Left lung (tissue), 14 donors: Measurements from ENCODE around the gene TUBB4A. TPM values are rescaled to one million over a fixed set of nuclear protein-coding genes. Genes with fewer than 3 reads are reported as not detected.
"Not testable (repeated sequence)": the region's sequence is repeated elsewhere in the genome, so short reads cannot be mapped to it uniquely, and the experiment has no call there.

Source experiments
- ATAC-seq: fragments of 200-7000 bp; cut with Tn5 transposase; one replicate; pipeline ENCODE4 v1.9.1; 2020; ENCODE audit warnings: moderate library complexity
- DNase-seq, 4 donors: peaks; one replicate each; pipeline ENCODE4 v3.0.0-alpha.2; 2013 to 2020
- H3K27ac ChIP-seq, 2 donors: fragments of 200-600 bp; sonication (generic) in 1 of 2; one replicate each; pipeline versions ENCODE4 v1.5.0 to v1.8.0; 2020 to 2021
- H3K27me3 ChIP-seq, 2 donors: fragments of 200-600 bp; sonication (generic) in 1 of 2; one replicate each; pipeline versions ENCODE4 v1.5.0 to v1.8.0; 2020 to 2021
- H3K36me3 ChIP-seq, 2 donors: fragments of 200-600 bp; sonication (generic) in 1 of 2; one replicate each; pipeline versions ENCODE4 v1.5.0 to v1.8.0; 2020 to 2021
- H3K4me1 ChIP-seq, 2 donors: fragments of 200-600 bp; one replicate each; pipeline ENCODE4 v1.8.0; 2021
- H3K4me3 ChIP-seq, 2 donors: fragments of 200-600 bp; sonication (generic) in 1 of 2; one replicate each; pipeline versions ENCODE4 v1.5.0 to v1.8.0; 2020 to 2021; ENCODE audit warnings: mild to moderate bottlenecking in 1 of 2
- H3K9me3 ChIP-seq, 2 donors: fragments of 200-600 bp; sonication (generic) in 1 of 2; one replicate each; pipeline versions ENCODE4 v1.5.0 to v1.8.0; 2020 to 2021
- intact Hi-C, 2 donors: fragments of 100-400 bp; cut with DNase I; formaldehyde crosslinking; loops; one replicate each; pipeline versions ENCODE4 v1.11.2 to v1.14.2; 2022
- long read RNA-seq, 12 donors: library from polyadenylated mRNA in 2 of 12; unstranded in 2 of 12; transcript quantifications; one replicate each; pipeline ENCODE4 v2.0.0 and lab custom pipeline, GENCODE V29; 2019 to 2026
- polyA plus RNA-seq, 6 donors: library from polyadenylated mRNA; unstranded; fragments of 120-200 nt; gene quantifications; one replicate each; pipeline ENCODE4 v1.2.1, GENCODE V29; 2013; ENCODE audit not compliant: insufficient read length in 6 of 6
- total RNA-seq, 2 donors: library from RNA; stranded (reverse); fragmentation: NEBNext Ultra II Directional; extraction: Animal tissue kit (Norgen Biotek cat#: 25700); gene quantifications; one replicate each; pipeline ENCODE4 v1.2.1, GENCODE V29; 2021
- TF ChIP-seq, protein P1 (sequence below), 2 donors: fragments of 200-600 bp; sonication (generic) in 1 of 2; IDR thresholded peaks; one replicate each; pipeline versions ENCODE4 v1.5.0 to v1.8.0; 2021; ENCODE audit warnings: antibody characterized with exemption in 2 of 2
- donor health status: DM: no; HTN: yes; CAD: no.
- donor health status: DM: no; HTN: no; CAD: no.

The TUBB4A gene
- total RNA-seq (under 1 TPM; 0.35 to 0.65 TPM), polyA plus RNA-seq (1 to 10 TPM; 3.6 to 5.9 (median 4.9) TPM)
- long read RNA-seq, donor 1, partial matches to known transcripts: 0 of 1 reads
- long read RNA-seq, donor 1, other reads (novel, unspliced or antisense): 0 of 1 reads
- long read RNA-seq, donor 2, transcript TUBB4A-201 (4 exons, 2,552 nt): major isoform, 5 of 5 reads
- long read RNA-seq, donor 2, partial matches to known transcripts: 0 of 5 reads
- long read RNA-seq, donor 2, other reads (novel, unspliced or antisense): 0 of 5 reads
- long read RNA-seq, donor 3, partial matches to known transcripts: 0 of 1 reads
- long read RNA-seq, donor 3, other reads (novel, unspliced or antisense): 0 of 1 reads
- long read RNA-seq, donor 4: 0 reads
- long read RNA-seq, donor 5: 0 reads
- long read RNA-seq, donor 6, partial matches to known transcripts: 0 of 1 reads
- long read RNA-seq, donor 6, other reads (novel, unspliced or antisense): 0 of 1 reads
- long read RNA-seq, donor 7, partial matches to known transcripts: 0 of 3 reads
- long read RNA-seq, donor 7, other reads (novel, unspliced or antisense): 0 of 3 reads
- long read RNA-seq, donor 8, partial matches to known transcripts: 0 of 4 reads
- long read RNA-seq, donor 8, other reads (novel, unspliced or antisense): 0 of 4 reads
- long read RNA-seq, donor 9: 0 reads
- long read RNA-seq, donor 10: 0 reads
- long read RNA-seq, donor 11: 0 reads
- long read RNA-seq, donor 12, partial matches to known transcripts: 0 of 2 reads
- long read RNA-seq, donor 12, other reads (novel, unspliced or antisense): 0 of 2 reads

DNA sequence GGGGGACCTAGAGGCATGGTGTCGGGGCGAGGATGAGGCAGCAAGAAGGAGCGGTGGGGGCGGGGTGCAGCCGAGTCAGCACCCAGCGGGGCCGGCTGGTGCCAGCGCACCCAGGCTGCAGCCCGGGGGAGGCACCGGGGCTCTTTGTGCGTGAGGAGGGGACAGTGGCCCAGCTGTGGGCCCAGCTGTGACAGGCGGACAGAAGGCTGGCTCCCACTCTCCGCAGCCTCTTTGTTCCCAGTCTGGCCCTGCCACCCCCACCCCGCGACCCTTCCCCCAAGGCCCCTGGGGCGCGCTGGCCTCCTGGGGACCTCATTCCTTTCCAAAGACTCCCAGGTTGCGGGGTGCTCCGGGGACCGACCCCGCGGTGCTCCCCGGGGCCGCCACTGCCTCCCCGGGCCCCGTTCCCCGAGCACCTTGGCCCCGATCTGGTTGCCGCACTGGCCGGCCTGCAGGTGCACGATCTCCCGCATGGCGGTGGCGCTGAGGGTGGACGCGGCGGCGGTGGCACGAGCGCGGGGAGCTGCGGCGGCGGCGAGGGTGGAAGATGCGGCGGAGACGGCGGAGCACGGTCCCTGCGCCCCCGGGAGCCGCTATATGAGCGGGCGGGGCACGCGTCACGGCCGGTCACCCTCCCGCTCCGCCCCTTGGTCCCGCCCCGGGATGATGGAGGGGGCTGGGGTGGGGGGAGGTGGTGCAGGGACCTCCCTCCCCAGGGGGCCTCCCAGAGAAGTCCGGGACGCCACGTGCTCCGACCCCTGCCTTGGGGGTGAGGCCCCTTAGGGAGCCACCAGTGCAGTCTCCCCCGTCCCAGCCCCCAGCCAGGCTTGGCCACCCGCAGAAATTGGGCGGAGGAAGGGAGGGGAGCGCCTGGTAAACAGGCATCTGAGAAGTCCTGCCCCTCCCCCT is at the start of gene TUBB4A:
Gene TUBB4A (minus strand): TSS at position 570 of the 909 bp plus-strand sequence. CDS start 97 bp downstream, at position 473.
- TF ChIP-seq, protein P1, sequence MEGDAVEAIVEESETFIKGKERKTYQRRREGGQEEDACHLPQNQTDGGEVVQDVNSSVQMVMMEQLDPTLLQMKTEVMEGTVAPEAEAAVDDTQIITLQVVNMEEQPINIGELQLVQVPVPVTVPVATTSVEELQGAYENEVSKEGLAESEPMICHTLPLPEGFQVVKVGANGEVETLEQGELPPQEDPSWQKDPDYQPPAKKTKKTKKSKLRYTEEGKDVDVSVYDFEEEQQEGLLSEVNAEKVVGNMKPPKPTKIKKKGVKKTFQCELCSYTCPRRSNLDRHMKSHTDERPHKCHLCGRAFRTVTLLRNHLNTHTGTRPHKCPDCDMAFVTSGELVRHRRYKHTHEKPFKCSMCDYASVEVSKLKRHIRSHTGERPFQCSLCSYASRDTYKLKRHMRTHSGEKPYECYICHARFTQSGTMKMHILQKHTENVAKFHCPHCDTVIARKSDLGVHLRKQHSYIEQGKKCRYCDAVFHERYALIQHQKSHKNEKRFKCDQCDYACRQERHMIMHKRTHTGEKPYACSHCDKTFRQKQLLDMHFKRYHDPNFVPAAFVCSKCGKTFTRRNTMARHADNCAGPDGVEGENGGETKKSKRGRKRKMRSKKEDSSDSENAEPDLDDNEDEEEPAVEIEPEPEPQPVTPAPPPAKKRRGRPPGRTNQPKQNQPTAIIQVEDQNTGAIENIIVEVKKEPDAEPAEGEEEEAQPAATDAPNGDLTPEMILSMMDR (IDR thresholded peaks at IDR 0.05): no peak
- intact Hi-C loops: no loop called here
- peaks cover 23 to 58% of the 10 kb centered on the region in 2 donors for H3K27me3 ChIP-seq
- peak within 1 kb of the TSS; percentile 15 to 20 for H3K4me3 ChIP-seq
- peak; percentile 48 for ATAC-seq
- DNase-seq: no peak
- H3K36me3 ChIP-seq: no peaks in the 10 kb centered on the region
- H3K27ac ChIP-seq: no peak within 1 kb of the TSS
- peaks cover 6 to 11% of the 10 kb centered on the region in 2 donors for H3K4me1 ChIP-seq
- no peaks in the 10 kb centered on the region for H3K9me3 ChIP-seq

DNA sequence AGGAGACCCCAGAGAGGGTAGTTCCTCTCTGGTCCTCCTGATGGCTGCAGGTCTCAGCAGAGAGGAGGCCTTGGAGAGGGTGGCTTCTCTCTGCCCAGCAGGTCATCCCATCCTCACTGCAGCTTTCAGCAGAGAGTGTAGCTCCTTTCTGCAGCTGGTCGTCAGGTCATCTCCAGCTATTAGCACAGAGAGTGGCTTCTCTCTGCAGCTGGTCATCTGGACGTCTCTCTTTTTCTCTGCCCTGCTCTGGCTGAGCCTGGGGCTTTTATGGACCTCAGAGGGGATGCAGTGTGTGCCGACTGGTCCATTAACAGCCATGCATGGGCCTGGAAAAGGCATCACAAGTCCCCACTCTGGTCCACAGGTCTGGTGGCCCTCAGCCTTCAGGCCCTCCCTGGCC is 49.0 kb upstream of the TUBB4A start:
- Histone ChIP-seq H3K9me3 (no peaks in the 10 kb centered on the region), H3K27me3 (peaks cover 0 to 20% of the 10 kb centered on the region in 2 donors), H3K4me3 (no peak overlapping the region), H3K27ac (no peak overlapping the region), H3K4me1 (no peaks in the 10 kb centered on the region), H3K36me3 (no peaks in the 10 kb centered on the region)
- no peak for ATAC-seq
- TF ChIP-seq, protein P1 (IDR thresholded peaks at IDR 0.05): no peak
- intact Hi-C loops: no loop called here
- no peak for DNase-seq

DNA sequence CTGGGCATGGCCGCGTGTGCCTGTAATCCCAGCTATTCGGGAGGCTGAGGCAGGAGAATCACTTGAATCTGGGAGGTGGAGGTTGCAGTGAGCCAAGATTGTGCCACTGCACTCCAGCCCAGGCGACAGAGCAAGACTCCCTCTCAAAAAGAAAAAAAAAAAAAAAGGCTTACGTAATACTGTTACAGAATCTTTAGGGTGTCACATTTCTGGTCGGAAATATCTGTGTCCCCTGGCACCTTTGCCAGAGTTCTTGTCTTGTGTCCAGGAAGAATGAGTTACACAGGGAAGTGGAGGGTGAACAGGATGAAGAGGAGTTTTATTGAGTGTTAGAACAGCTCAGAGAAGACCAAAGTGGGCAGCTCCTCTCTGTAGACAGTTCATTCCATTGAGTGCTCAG is 48.6 kb upstream of the TUBB4A start:
- ATAC-seq, H3K4me1 ChIP-seq, H3K4me3 ChIP-seq, H3K27ac ChIP-seq, DNase-seq, H3K36me3 ChIP-seq, intact Hi-C loops, H3K9me3 ChIP-seq: not testable (repeated sequence)
- peaks cover 0 to 20% of the 10 kb centered on the region in 2 donors for H3K27me3 ChIP-seq

DNA sequence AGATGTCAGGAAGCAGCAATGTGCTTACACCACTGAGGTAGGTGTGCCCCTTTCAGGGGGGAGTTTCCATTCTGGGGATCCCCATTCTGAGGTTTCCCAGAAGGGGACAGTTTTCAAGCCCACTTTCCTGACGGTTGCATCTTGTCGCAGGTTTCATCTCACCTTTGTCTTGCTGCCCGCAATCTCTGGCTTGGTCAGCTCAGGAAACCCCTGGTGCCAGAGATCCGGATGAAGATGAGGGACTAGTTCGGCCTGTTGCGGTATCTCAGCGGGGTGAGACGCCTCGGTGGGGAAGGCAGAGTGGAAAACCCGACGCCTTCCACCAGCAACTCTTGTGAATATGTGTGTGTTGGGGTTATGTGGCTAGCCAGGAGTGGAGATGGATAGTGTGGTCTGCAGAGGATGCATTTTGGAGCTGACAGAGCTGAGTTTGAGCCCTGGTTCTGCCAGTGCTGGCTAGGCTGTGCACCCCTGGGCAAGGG is 41.8 kb upstream of the TUBB4A start:
- Histone ChIP-seq H3K4me3 (no peak overlapping the region), H3K27ac (no peak overlapping the region), H3K36me3 (no peaks in the 10 kb centered on the region), H3K4me1 (no peaks in the 10 kb centered on the region), H3K9me3 (no peaks in the 10 kb centered on the region), H3K27me3 (no peaks in the 10 kb centered on the region)
- intact Hi-C loops: no loop called here
- TF ChIP-seq, protein P1 (IDR thresholded peaks at IDR 0.05): no peak
- DNase-seq: no peak
- ATAC-seq: no peak
